Nephron (organoid): ENCODE data around the gene SMAD5.
A peak's percentile ranks its signal among the peaks of the same experiment; 100 is the strongest.

ENCODE experiments used
- H3K27ac Mint-ChIP-seq, 3 experiments: 2 replicates each; pipeline ENCODE4 v1.8.0; 2020; ENCODE audit warnings: mixed read lengths in 3 of 3, mild to moderate bottlenecking in 2 of 3, moderate library complexity in 1 of 3
- H3K27me3 Mint-ChIP-seq: 2 replicates; pipeline ENCODE4 v1.8.0; 2021; ENCODE audit warnings: low read depth, mild to moderate bottlenecking, moderate library complexity, mixed read lengths
- H3K36me3 Mint-ChIP-seq: 2 replicates; pipeline ENCODE4 v1.8.0; 2020; ENCODE audit warnings: low read depth, mixed read lengths
- H3K4me1 Mint-ChIP-seq: 2 replicates; pipeline ENCODE4 v1.8.0; 2020; ENCODE audit warnings: mixed read lengths
- H3K4me3 Mint-ChIP-seq, 3 experiments: 2 replicates each; pipeline ENCODE4 v1.8.0; 2020; ENCODE audit warnings: mild to moderate bottlenecking in 3 of 3, mixed read lengths in 3 of 3, moderate library complexity in 2 of 3
- H3K9me3 Mint-ChIP-seq: 2 replicates; pipeline ENCODE4 v1.8.0; 2020; ENCODE audit warnings: mixed read lengths
- CTCF ChIP-seq, 3 experiments: fragments of 200-600 bp; sonication (generic); IDR thresholded peaks; one replicate each; pipeline ENCODE4 v1.5.0; 2021; ENCODE audit warnings: antibody characterized with exemption in 3 of 3; ENCODE audit not compliant: unreplicated experiment in 3 of 3

SMAD5 gene

DNA sequence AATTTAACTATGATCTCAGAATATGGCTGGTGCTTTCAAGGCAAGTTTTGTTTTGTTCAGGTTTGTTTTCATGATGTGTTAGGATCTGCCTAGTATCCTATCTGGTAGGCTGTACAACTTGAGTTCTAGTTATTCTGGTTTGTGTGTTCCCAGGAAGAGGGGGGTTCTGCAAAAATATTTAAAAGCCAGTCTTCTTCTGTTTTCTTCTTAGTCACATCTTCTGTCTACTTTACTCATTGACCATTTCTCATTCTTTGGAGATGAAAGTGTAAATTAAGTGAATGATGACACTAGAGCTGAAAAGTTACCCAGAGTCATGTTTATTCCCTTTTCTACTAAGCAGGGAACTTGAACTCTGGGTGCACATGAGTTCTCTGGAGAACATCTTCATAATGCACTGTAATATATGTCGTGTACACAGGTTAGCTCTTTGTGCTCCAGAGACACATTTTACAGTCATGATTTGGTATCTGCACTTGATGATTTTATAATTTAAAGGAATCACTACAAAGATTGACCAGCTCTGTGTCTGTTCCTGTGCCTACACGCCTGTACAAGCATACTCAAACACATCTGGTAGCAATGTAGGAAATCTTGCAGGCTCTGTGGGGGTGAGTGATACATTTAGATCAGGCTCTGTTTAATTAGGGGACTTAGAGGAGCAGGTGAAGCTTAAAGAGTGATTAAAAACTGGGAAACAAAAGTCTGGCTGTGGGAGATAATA lies 5.0 kb downstream of the SMAD5 start:
- Mint-ChIP-seq H3K36me3 (peaks cover 3% of the 10 kb centered on the region), H3K4me3 (peak overlapping the region; percentile 18 to 67 (median 50)), H3K27me3 (peaks cover 4% of the 10 kb centered on the region), H3K9me3 (no peaks in the 10 kb centered on the region), H3K4me1 (peaks cover 51% of the 10 kb centered on the region), H3K27ac (peak overlapping the region; percentile 0 to 35 (median 1))
- no peak for TF ChIP-seq CTCF (IDR thresholded peaks at IDR 0.05; ENCODE audit: unreplicated experiment in 3 of 3)

DNA sequence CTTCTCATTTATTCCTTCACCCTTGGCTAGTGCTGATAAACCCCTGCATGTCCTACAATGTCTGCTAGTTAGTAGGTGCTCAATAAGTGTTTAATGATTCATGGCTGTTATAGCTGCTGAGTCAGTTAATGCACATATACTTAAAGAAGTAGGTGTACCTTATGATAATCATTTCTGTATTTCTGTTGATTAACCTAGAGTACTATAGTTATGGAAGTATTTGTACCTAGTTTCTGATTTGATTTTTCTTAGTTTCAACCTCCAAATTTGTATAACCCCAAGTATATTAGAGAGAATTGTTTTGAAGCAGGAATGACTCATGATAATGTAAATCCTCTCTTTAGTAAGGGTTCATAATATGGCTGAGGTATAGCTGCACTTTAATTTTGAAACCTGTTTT lies 8.9 kb downstream of the SMAD5 start:
- H3K27me3 Mint-ChIP-seq = no peaks in the 10 kb centered on the region

DNA sequence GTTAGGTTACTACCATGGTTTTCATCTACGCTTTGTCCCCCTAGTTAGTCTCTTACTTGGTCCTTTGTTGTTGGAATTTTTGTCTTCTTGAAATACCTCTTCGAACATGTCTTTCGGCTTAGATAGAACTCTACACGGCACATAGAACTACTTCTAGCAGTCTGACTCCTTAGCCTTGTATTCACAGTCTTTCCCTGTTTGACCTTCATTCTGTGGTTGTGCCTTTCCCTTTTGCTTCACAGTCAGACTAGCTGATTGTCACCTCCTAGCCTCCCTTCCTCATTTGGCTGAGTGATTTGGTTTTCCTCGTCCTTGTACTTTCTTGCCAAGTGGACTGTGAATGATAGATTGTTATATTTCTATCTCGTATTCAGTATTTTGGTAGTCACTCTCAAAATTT lies 10.7 kb downstream of the SMAD5 start:
- TF ChIP-seq CTCF (IDR thresholded peaks at IDR 0.05; ENCODE audit: unreplicated experiment in 3 of 3) = no peak
- H3K27me3 Mint-ChIP-seq = no peaks in the 10 kb centered on the region
- H3K4me1 Mint-ChIP-seq = peaks cover 23% of the 10 kb centered on the region
- H3K36me3 Mint-ChIP-seq = no peaks in the 10 kb centered on the region
- H3K4me3 Mint-ChIP-seq = no peak overlapping the region
- H3K27ac Mint-ChIP-seq = no peak overlapping the region
- no peaks in the 10 kb centered on the region for H3K9me3 Mint-ChIP-seq

More for the DNA sequence above, 8.9 kb downstream of the SMAD5 start:
- Mint-ChIP-seq H3K4me3 (no peak overlapping the region), H3K27ac (no peak overlapping the region), H3K36me3 (peaks cover 3% of the 10 kb centered on the region), H3K9me3 (no peaks in the 10 kb centered on the region), H3K4me1 (peaks cover 34% of the 10 kb centered on the region)
- no peak for TF ChIP-seq CTCF (IDR thresholded peaks at IDR 0.05; ENCODE audit: unreplicated experiment in 3 of 3)

DNA sequence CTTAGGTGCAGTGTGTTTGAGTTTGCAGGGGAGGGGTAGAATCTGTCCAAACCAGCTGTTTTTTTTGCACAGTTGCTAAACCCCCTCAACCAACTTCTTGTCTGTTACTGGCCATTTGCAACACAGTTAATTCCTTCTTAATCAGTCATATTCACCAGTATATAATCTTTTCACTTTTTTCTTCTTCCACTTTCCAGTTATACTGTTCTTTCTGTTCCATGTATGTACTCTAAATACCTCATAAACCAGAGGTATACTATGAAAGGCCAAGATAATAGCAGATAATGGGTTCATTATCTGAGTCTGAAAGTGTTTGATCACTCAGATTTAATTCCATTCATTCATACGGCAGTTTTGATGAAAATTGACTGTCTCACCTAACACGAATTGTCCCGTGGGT lies 11.1 kb downstream of the SMAD5 start:
- Mint-ChIP-seq H3K36me3 (no peaks in the 10 kb centered on the region), H3K27ac (no peak overlapping the region), H3K4me1 (peaks cover 20% of the 10 kb centered on the region), H3K4me3 (no peak overlapping the region), H3K9me3 (no peaks in the 10 kb centered on the region), H3K27me3 (no peaks in the 10 kb centered on the region)
- TF ChIP-seq CTCF (IDR thresholded peaks at IDR 0.05; ENCODE audit: unreplicated experiment in 3 of 3) = no peak

GRCh38 chr5:136145030-136145429 lies 12.4 kb downstream of the SMAD5 start:
- no peaks in the 10 kb centered on the region for H3K9me3 Mint-ChIP-seq
- peaks cover 11% of the 10 kb centered on the region for H3K4me1 Mint-ChIP-seq
- H3K4me3 Mint-ChIP-seq = no peak overlapping the region
- no peak for TF ChIP-seq CTCF (IDR thresholded peaks at IDR 0.05; ENCODE audit: unreplicated experiment in 3 of 3)
- no peaks in the 10 kb centered on the region for H3K27me3 Mint-ChIP-seq
- H3K27ac Mint-ChIP-seq = no peak overlapping the region
- no peaks in the 10 kb centered on the region for H3K36me3 Mint-ChIP-seq

GRCh38 chr5:136146201-136146600 lies 13.6 kb downstream of the SMAD5 start:
- Mint-ChIP-seq H3K9me3 (no peaks in the 10 kb centered on the region), H3K27ac (no peak overlapping the region), H3K4me3 (no peak overlapping the region), H3K4me1 (peaks cover 11% of the 10 kb centered on the region), H3K27me3 (no peaks in the 10 kb centered on the region), H3K36me3 (peaks cover 2% of the 10 kb centered on the region)
- no peak for TF ChIP-seq CTCF (IDR thresholded peaks at IDR 0.05; ENCODE audit: unreplicated experiment in 3 of 3)
